GM12865 (cell line): ENCODE data around the gene P2RX6.

Experiments used
- DNase-seq: peaks from one replicate; pipeline ENCODE4 v3.0.0; 2010; ENCODE audit warnings: low read depth
- H3K4me3 ChIP-seq: 2 replicates; pipeline ENCODE4 v1.5.1; 2011; ENCODE audit warnings: mild to moderate bottlenecking, low read depth, low read length, control low read depth
- CTCF ChIP-seq: IDR thresholded peaks from 2 replicates; pipeline ENCODE4 v1.5.1; 2011; ENCODE audit warnings: low read length, control low read depth, low read depth, inconsistent platforms; ENCODE audit not compliant: insufficient read depth; ENCODE audit errors: missing control alignments

P2RX6 gene

DNA sequence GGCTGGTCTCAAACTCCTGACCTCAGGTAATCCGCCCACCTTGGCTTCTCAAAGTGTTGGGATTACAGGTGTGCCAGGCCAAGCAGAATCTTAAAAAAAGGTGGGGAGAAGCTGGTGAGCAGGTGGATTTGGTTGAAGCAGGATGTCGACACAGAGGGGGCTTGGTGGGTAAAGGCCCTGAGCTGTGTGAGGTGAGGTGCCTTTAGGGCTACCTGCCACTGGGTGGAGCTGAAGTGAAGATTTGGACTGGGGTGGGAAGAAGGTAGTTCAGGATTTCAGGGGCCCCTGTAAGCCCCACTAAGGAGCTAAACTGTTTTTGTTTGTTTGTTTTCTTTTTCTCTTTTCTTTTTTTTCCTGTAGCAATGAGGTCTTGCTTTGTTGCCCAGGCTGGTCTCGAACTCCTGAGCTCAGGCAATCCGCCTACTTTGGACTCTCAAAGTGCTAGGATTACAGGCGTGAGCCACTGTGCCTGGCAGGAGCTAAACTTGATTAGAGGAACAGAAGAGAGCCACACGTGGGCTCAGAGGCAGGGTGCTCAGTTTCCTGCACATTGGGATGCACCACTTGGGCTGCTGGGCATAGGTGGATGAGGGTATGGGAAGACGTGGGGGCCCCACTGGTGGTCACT is 6.0 kb downstream of the P2RX6 start:
- DNase-seq = peak; percentile 37
- peak; percentile 41 for TF ChIP-seq CTCF
- no peak overlapping the region for H3K4me3 ChIP-seq

GRCh38 chr22:21022507-21022906 is 7.5 kb downstream of the P2RX6 start:
- TF ChIP-seq CTCF = no peak
- no peak overlapping the region for H3K4me3 ChIP-seq
- no peak for DNase-seq

GRCh38 chr22:21022955-21023614 is 8.1 kb downstream of the P2RX6 start:
- TF ChIP-seq CTCF = no peak
- DNase-seq = no peak
- no peak overlapping the region for H3K4me3 ChIP-seq

DNA sequence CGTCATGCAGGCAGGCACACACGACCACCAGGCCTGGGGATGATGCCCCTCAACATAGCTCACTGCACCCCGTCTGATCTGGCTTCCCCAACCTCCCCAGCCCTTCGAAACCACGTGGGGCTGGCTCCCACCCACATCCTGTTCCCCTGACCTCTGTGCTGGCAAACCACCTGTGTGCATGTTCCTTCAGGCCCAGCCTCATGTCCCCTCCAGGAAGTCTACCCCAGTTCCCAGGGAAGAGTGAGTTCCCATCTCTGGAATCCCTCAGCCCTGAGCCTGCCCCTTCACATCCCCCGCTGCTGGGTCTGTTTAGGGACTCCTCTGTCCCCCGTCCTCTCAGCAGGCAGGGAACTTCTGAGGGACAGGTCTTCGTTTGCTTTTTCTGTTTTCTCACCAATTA is 10.3 kb downstream of the P2RX6 start:
- TF ChIP-seq CTCF = no peak
- no peak for DNase-seq

GRCh38 chr22:21025763-21026755 is 11.1 kb downstream of the P2RX6 start:
- H3K4me3 ChIP-seq = no peak overlapping the region
- TF ChIP-seq CTCF = no peak
- DNase-seq = no peak

More for the DNA sequence above, 10.3 kb downstream of the P2RX6 start:
- H3K4me3 ChIP-seq = no peak overlapping the region

- H3K4me3 ChIP-seq = no peak overlapping the region
- DNase-seq = no peak
- no peak for TF ChIP-seq CTCF
Measured at GRCh38 chr22:21026783-21027692, 12.1 kb downstream of the P2RX6 start.
